ENCODE results near the gene KLHL40. TPM values are rescaled to one million over a fixed set of nuclear protein-coding genes. Genes with fewer than 3 reads are reported as not detected.

The KLHL40 gene
- total and polyA plus RNA-seq, 10 of the 15 experiments (the other 5 are each of a cell fraction or from before 2014, with no cell fraction given), result not detected

GRCh38 chr3:42741796-42742195, 56.5 kb downstream of the KLHL40 start:
- no peak overlapping the region for H3K4me2 ChIP-seq (ENCODE audit: control insufficient read depth, insufficient read depth)
- intact Hi-C loops (cut with micrococcal nuclease; ENCODE audit: unreplicated experiment) (loop anchor here (5.0 to 10.0 kb wide), 3 partner anchors 89 to 197 kb away; partner anchors contain the start of gene ZBTB47), in situ Hi-C loops (cut with MboI) (loop anchor here (10.0 kb wide), 1 partner anchor 167 kb away; no protein-coding TSS in a partner anchor)
- H3K9ac ChIP-seq (ENCODE audit: control insufficient read depth, insufficient read depth, low read length), result no peak overlapping the region
- H2AFZ ChIP-seq (ENCODE audit: control insufficient read depth, low read depth, low read length), result no peak overlapping the region
- SMC1A ChIA-PET (ENCODE audit: uncharacterized antibody, unreplicated experiment), result interaction anchor here (1.1 to 1.8 kb wide), 2 partner anchors 136 to 159 kb away, joined by 3 to 7 read pairs; no protein-coding TSS in a partner anchor
- no peaks in the 10 kb centered on the region for H3K79me2 ChIP-seq (ENCODE audit: control insufficient read depth, insufficient read depth, low read length)
- H3K4me1 ChIP-seq (ENCODE audit: control insufficient read depth, insufficient read depth, low read length), result no peaks in the 10 kb centered on the region
- no peak for TF ChIP-seq WRNIP1 (IDR thresholded peaks at IDR 0.05; ENCODE audit: borderline replicate concordance, low read depth, low read length)
- TF ChIP-seq BHLHE40 (IDR thresholded peaks at IDR 0.05; ENCODE audit: borderline replicate concordance in 1 of 2, low read depth in 2 of 2, low read length in 1 of 2), result no peak
- TF ChIP-seq CHD2 (IDR thresholded peaks at IDR 0.05; ENCODE audit: borderline replicate concordance, low read depth, low read length), result no peak
- TF ChIP-seq CREM (IDR thresholded peaks at IDR 0.05; ENCODE audit: low read depth), result no peak
- no peak for TF ChIP-seq NRF1 (conservative IDR thresholded peaks at IDR 0.05; ENCODE audit: low read depth, low read length)
- TF ChIP-seq KLF5 (IDR thresholded peaks at IDR 0.05; ENCODE audit: partially characterized antibody), result no peak
- no peak for TF ChIP-seq CEBPZ (IDR thresholded peaks at IDR 0.05; ENCODE audit: low read depth, low read length)
- TF ChIP-seq RB1 (IDR thresholded peaks at IDR 0.05; ENCODE audit: borderline replicate concordance), result no peak
- TF ChIP-seq BCL11A (IDR thresholded peaks at IDR 0.05; ENCODE audit: low read depth, low read length), result no peak
- TF ChIP-seq CBFB (IDR thresholded peaks at IDR 0.05; ENCODE audit: low read depth), result no peak
- no peak for TF ChIP-seq NR2C1 (IDR thresholded peaks at IDR 0.05)
- TF ChIP-seq HDAC6 (IDR thresholded peaks at IDR 0.05; ENCODE audit: unreplicated experiment), result no peak
- no peak for TF ChIP-seq IRF4 (IDR thresholded peaks at IDR 0.05; ENCODE audit: low read depth, low read length)
- TF ChIP-seq SIN3A (IDR thresholded peaks at IDR 0.05; ENCODE audit: low read depth, low read length), result no peak
- no peak for TF ChIP-seq SKIL (IDR thresholded peaks at IDR 0.05; ENCODE audit: low read depth, poor library complexity, severe bottlenecking)
- no peak for TF ChIP-seq MYB (IDR thresholded peaks at IDR 0.05; ENCODE audit: borderline replicate concordance, low read depth, low read length)
- no peak for TF ChIP-seq SP1 (IDR thresholded peaks at IDR 0.05; ENCODE audit: low read depth, low read length)
- TF ChIP-seq MLLT1 (IDR thresholded peaks at IDR 0.05), result no peak
- no peak for TF ChIP-seq HCFC1 (IDR thresholded peaks at IDR 0.05; ENCODE audit: low read length)
- no peak for TF ChIP-seq RUNX3 (IDR thresholded peaks at IDR 0.05; ENCODE audit: low read length)
- H3K9me3 ChIP-seq (replicated peaks; ENCODE audit: control insufficient read depth, insufficient read depth, low read length), result no peaks in the 10 kb centered on the region
- H3K36me3 ChIP-seq (ENCODE audit: control insufficient read depth in 2 of 2, insufficient read depth in 2 of 2, low read length in 1 of 2), result no peaks in the 10 kb centered on the region
- H4K20me1 ChIP-seq (ENCODE audit: control insufficient read depth, insufficient read depth), result no peaks in the 10 kb centered on the region
- no peak overlapping the region for H3K4me3 ChIP-seq
- FAIRE-seq, result no peak
- ATAC-seq, result no peak
- CTCF ChIA-PET, result interaction anchor here (1.2 to 1.5 kb wide), 4 partner anchors 8 to 140 kb away, joined by 3 to 4 read pairs (median 3); no protein-coding TSS in a partner anchor
- no peak overlapping the region for H3K27ac ChIP-seq (ENCODE audit: control insufficient read depth, insufficient read depth)
- RAD21 ChIA-PET (ENCODE audit: unreplicated experiment), result no interaction called here
- WGBS (ENCODE audit: insufficient coverage, insufficient replicate concordance, low lambda C conversion rate, missing lambda C conversion rate), result 42% methylated on average over 3 of the region's 3 CpGs
- no peaks in the 10 kb centered on the region for H3K27me3 ChIP-seq (replicated peaks in 1 of 2; ENCODE audit: control insufficient read depth in 2 of 2, insufficient read depth in 2 of 2, low read length in 1 of 2)
- no TSS peak for BruUV-seq (replicated peaks)
- POLR2A ChIA-PET, result no interaction called here
- DNase-seq (ENCODE audit: low read depth, low spot score), result no peak
